ENCODE measurements around the gene SLC16A6.
"Not testable (repeated sequence)": the region's sequence is repeated elsewhere in the genome, so short reads cannot be mapped to it uniquely, and the experiment has no call there.

The SLC16A6 gene

GRCh38 chr17:68228039-68228680, 62.8 kb downstream of the SLC16A6 start:
- H3K27ac ChIP-seq (ENCODE audit: insufficient read depth, low read length, poor library complexity, severe bottlenecking); DNase-seq; H3K9me3 ChIP-seq (ENCODE audit: control insufficient read depth, low read length); H3K36me3 ChIP-seq (ENCODE audit: control insufficient read depth, insufficient read depth, low read length); H3K4me1 ChIP-seq (ENCODE audit: control insufficient read depth, insufficient read depth, low read length, poor library complexity, severe bottlenecking); H3K27me3 ChIP-seq (replicated peaks; ENCODE audit: control insufficient read depth, insufficient read depth, low read length, poor library complexity, severe bottlenecking); H3K4me3 ChIP-seq (ENCODE audit: insufficient read depth, low read depth, low read length, poor library complexity, severe bottlenecking): not testable (repeated sequence)

- not testable (repeated sequence) for H3K27me3 ChIP-seq (replicated peaks; ENCODE audit: control insufficient read depth, insufficient read depth, low read length, poor library complexity, severe bottlenecking); H3K4me1 ChIP-seq (ENCODE audit: control insufficient read depth, insufficient read depth, low read length, poor library complexity, severe bottlenecking); H3K9me3 ChIP-seq (ENCODE audit: control insufficient read depth, low read length); DNase-seq; H3K36me3 ChIP-seq (ENCODE audit: control insufficient read depth, insufficient read depth, low read length); H3K27ac ChIP-seq (ENCODE audit: insufficient read depth, low read length, poor library complexity, severe bottlenecking); H3K4me3 ChIP-seq (ENCODE audit: insufficient read depth, low read depth, low read length, poor library complexity, severe bottlenecking)
Observed at GRCh38 chr17:68225055-68225454, 65.9 kb downstream of the SLC16A6 start.

- H3K36me3 ChIP-seq (ENCODE audit: control insufficient read depth, insufficient read depth, low read length): no peaks in the 10 kb centered on the region
- H3K4me3 ChIP-seq (ENCODE audit: insufficient read depth, low read depth, low read length, poor library complexity, severe bottlenecking): no peak overlapping the region
- H3K27ac ChIP-seq (ENCODE audit: insufficient read depth, low read length, poor library complexity, severe bottlenecking): no peak overlapping the region
- H3K4me1 ChIP-seq (ENCODE audit: control insufficient read depth, insufficient read depth, low read length, poor library complexity, severe bottlenecking): no peaks in the 10 kb centered on the region
- no peak for DNase-seq
- no peaks in the 10 kb centered on the region for H3K27me3 ChIP-seq (replicated peaks; ENCODE audit: control insufficient read depth, insufficient read depth, low read length, poor library complexity, severe bottlenecking)
- H3K9me3 ChIP-seq (ENCODE audit: control insufficient read depth, low read length): no peaks in the 10 kb centered on the region
Observed at GRCh38 chr17:68222606-68223005, 68.3 kb downstream of the SLC16A6 start.

GRCh38 chr17:68221786-68222185, 69.1 kb downstream of the SLC16A6 start:
- Histone ChIP-seq H3K9me3 (ENCODE audit: control insufficient read depth, low read length) (no peaks in the 10 kb centered on the region), H3K4me3 (ENCODE audit: insufficient read depth, low read depth, low read length, poor library complexity, severe bottlenecking) (no peak overlapping the region), H3K4me1 (ENCODE audit: control insufficient read depth, insufficient read depth, low read length, poor library complexity, severe bottlenecking) (no peaks in the 10 kb centered on the region), H3K36me3 (ENCODE audit: control insufficient read depth, insufficient read depth, low read length) (no peaks in the 10 kb centered on the region), H3K27ac (ENCODE audit: insufficient read depth, low read length, poor library complexity, severe bottlenecking) (no peak overlapping the region), H3K27me3 (replicated peaks; ENCODE audit: control insufficient read depth, insufficient read depth, low read length, poor library complexity, severe bottlenecking) (no peaks in the 10 kb centered on the region)
- DNase-seq: no peak

- H3K27ac ChIP-seq (ENCODE audit: insufficient read depth, low read length, poor library complexity, severe bottlenecking); DNase-seq; H3K9me3 ChIP-seq (ENCODE audit: control insufficient read depth, low read length); H3K4me3 ChIP-seq (ENCODE audit: insufficient read depth, low read depth, low read length, poor library complexity, severe bottlenecking); H3K4me1 ChIP-seq (ENCODE audit: control insufficient read depth, insufficient read depth, low read length, poor library complexity, severe bottlenecking); H3K27me3 ChIP-seq (replicated peaks; ENCODE audit: control insufficient read depth, insufficient read depth, low read length, poor library complexity, severe bottlenecking); H3K36me3 ChIP-seq (ENCODE audit: control insufficient read depth, insufficient read depth, low read length): not testable (repeated sequence)
Observed at GRCh38 chr17:68220786-68221185, 70.1 kb downstream of the SLC16A6 start.

- not testable (repeated sequence) for H3K4me1 ChIP-seq (ENCODE audit: control insufficient read depth, insufficient read depth, low read length, poor library complexity, severe bottlenecking); DNase-seq; H3K36me3 ChIP-seq (ENCODE audit: control insufficient read depth, insufficient read depth, low read length); H3K27me3 ChIP-seq (replicated peaks; ENCODE audit: control insufficient read depth, insufficient read depth, low read length, poor library complexity, severe bottlenecking); H3K9me3 ChIP-seq (ENCODE audit: control insufficient read depth, low read length); H3K27ac ChIP-seq (ENCODE audit: insufficient read depth, low read length, poor library complexity, severe bottlenecking); H3K4me3 ChIP-seq (ENCODE audit: insufficient read depth, low read depth, low read length, poor library complexity, severe bottlenecking)
Observed at GRCh38 chr17:68220186-68220585, 70.7 kb downstream of the SLC16A6 start.

- not testable (repeated sequence) for H3K27me3 ChIP-seq (replicated peaks; ENCODE audit: control insufficient read depth, insufficient read depth, low read length, poor library complexity, severe bottlenecking); H3K4me1 ChIP-seq (ENCODE audit: control insufficient read depth, insufficient read depth, low read length, poor library complexity, severe bottlenecking); H3K9me3 ChIP-seq (ENCODE audit: control insufficient read depth, low read length); H3K4me3 ChIP-seq (ENCODE audit: insufficient read depth, low read depth, low read length, poor library complexity, severe bottlenecking); H3K27ac ChIP-seq (ENCODE audit: insufficient read depth, low read length, poor library complexity, severe bottlenecking); H3K36me3 ChIP-seq (ENCODE audit: control insufficient read depth, insufficient read depth, low read length); DNase-seq
Observed at GRCh38 chr17:68219429-68219828, 71.5 kb downstream of the SLC16A6 start.

All from effector memory CD4-positive, alpha-beta T cell (primary cell).